ENCODE results near the gene UBE2QL1.

Gene UBE2QL1

GRCh38 chr5:6525910-6526309, 77.3 kb downstream of the UBE2QL1 start:
- H3K27me3 Mint-ChIP-seq, result peaks cover 4% of the 10 kb centered on the region
- no peaks in the 10 kb centered on the region for H3K36me3 Mint-ChIP-seq (ENCODE audit: low read depth)

GRCh38 chr5:6527749-6528455, 79.2 kb downstream of the UBE2QL1 start:
- Mint-ChIP-seq H3K4me3 (no peak overlapping the region), H3K4me1 (no peaks in the 10 kb centered on the region), H3K27ac (no peak overlapping the region), H3K27me3 (peaks cover 11% of the 10 kb centered on the region), H3K36me3 (ENCODE audit: low read depth) (no peaks in the 10 kb centered on the region), H3K9me3 (no peaks in the 10 kb centered on the region)
- no peak for DNase-seq
- ATAC-seq, result no peak

More at GRCh38 chr5:6525910-6526309, 77.3 kb downstream of the UBE2QL1 start:
- Mint-ChIP-seq H3K4me1 (no peaks in the 10 kb centered on the region), H3K9me3 (no peaks in the 10 kb centered on the region), H3K4me3 (no peak overlapping the region), H3K27ac (no peak overlapping the region)
- DNase-seq (no peak), ATAC-seq (no peak)

- H3K27me3 Mint-ChIP-seq, result peaks cover 18% of the 10 kb centered on the region
- H3K4me3 Mint-ChIP-seq, result no peak overlapping the region
- no peak overlapping the region for H3K27ac Mint-ChIP-seq
- no peaks in the 10 kb centered on the region for H3K36me3 Mint-ChIP-seq (ENCODE audit: low read depth)
- no peaks in the 10 kb centered on the region for H3K9me3 Mint-ChIP-seq
- ATAC-seq (no peak), DNase-seq (no peak)
- H3K4me1 Mint-ChIP-seq, result no peaks in the 10 kb centered on the region
Measured at GRCh38 chr5:6535594-6535993, 86.9 kb downstream of the UBE2QL1 start.

GRCh38 chr5:6539060-6539459, 90.4 kb downstream of the UBE2QL1 start:
- H3K36me3 Mint-ChIP-seq (ENCODE audit: low read depth), result no peaks in the 10 kb centered on the region
- no peak overlapping the region for H3K27ac Mint-ChIP-seq
- DNase-seq (no peak), ATAC-seq (no peak)
- H3K4me3 Mint-ChIP-seq, result no peak overlapping the region
- no peaks in the 10 kb centered on the region for H3K4me1 Mint-ChIP-seq
- peaks cover 12% of the 10 kb centered on the region for H3K27me3 Mint-ChIP-seq
- no peaks in the 10 kb centered on the region for H3K9me3 Mint-ChIP-seq

- ATAC-seq (no peak), DNase-seq (no peak)
- no peaks in the 10 kb centered on the region for H3K36me3 Mint-ChIP-seq (ENCODE audit: low read depth)
- H3K4me3 Mint-ChIP-seq, result no peak overlapping the region
- no peaks in the 10 kb centered on the region for H3K4me1 Mint-ChIP-seq
- H3K9me3 Mint-ChIP-seq, result no peaks in the 10 kb centered on the region
- peaks cover 9% of the 10 kb centered on the region for H3K27me3 Mint-ChIP-seq
- no peak overlapping the region for H3K27ac Mint-ChIP-seq
Measured at GRCh38 chr5:6540111-6540827, 91.6 kb downstream of the UBE2QL1 start.

DNA sequence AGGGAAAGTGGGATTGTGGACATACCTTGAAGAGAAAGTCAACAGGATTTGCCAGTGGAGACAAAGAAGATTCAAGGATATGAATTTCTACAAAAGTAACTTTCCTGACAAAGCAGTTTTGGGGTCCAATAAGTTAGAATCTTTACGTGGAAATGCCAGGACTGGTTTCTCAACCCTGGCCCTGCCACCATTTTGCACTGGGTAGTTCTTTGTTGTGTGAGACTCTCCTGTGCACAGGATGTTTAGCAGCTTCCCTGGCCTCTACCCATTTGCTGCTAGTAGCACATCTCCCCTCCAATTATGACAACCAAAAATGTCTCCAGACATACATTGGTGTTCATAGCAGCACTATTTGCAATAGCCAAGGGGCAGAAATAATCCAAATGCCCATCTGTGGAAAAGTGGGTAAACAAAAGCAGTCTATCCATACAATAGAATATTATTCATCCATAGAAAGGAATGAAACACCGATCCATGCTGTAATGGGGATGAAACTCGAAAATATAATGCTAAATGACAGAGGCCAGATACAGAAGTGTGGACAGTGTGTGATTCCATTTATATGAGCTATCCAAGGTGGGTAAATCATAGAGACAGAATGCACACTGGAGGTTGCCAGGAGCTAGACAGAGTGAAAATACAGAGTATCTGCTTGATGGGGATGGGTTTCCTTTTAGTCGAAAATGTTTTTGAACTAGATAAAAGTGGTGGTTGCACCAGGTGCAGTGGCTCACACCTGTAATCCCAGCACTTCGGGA, 92.8 kb downstream of the UBE2QL1 start:
- Mint-ChIP-seq H3K36me3 (ENCODE audit: low read depth) (no peaks in the 10 kb centered on the region), H3K9me3 (no peaks in the 10 kb centered on the region), H3K27me3 (peaks cover 6% of the 10 kb centered on the region), H3K4me1 (no peaks in the 10 kb centered on the region), H3K27ac (no peak overlapping the region), H3K4me3 (no peak overlapping the region)
- DNase-seq, result no peak
- no peak for ATAC-seq

DNA sequence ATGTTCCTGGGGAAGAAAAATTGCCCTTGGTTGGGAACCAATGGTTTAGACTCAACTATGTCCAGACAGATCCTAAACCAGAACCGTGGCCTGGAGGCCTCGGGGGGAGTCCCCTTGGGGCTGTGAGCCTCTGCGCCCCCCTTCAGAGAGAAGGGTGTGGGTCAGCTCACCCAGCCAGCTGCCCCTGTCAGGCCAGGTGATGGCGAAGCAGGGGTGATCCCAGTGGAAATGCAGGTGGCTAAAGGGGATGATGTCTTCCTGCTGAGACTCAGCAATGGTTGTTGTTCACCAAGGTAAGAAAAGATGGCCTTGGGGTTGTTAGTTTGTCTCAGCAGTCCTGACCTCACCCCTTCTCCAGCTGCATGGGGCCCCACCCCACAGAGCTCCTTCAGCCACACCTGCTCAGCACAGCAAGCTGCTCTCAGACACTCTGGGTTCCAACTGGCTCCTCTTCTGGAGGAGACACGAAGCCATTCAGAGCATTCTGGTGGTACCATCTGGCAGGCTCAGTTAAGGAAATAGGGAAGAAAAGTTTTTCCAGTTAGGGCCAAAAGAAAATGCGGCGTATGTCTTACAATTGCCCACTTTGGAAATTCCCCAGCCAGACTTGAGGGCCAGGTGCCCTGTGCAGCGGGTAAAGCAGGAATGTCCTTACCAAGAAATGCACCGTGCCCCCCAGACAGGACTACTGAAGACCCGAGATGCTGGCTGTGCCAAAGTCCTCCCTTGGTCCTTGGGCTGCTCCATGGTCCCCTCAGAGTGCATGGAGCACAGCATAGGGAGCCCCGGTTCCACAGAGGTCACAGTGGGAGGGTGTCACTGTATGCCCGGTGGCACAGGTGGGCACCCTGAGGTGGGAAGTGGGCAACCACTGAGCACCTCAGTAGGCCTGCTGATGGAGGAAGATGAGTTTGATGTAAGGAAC, 94.0 kb downstream of the UBE2QL1 start:
- H3K4me3 Mint-ChIP-seq, result no peak overlapping the region

DNA sequence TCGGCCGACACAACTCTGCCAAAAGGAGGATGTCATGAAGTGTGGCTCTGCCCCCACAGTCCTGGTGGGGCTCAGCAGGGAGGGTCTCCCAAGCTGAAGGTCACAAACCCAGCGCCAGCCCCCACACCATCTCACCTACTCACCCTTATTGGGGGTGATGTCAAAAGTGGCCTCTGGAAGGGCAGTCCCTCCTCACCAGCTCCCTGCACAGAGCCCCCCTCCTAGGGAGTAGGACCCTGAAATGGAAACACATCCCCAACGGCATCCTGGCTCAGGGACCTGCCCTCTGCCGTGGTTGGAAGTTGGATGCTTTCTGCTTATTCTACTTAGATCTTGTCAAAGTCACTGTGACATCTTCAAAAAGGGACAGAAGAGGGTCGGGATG, 94.7 kb downstream of the UBE2QL1 start:
- ATAC-seq (no peak), DNase-seq (no peak)
- Mint-ChIP-seq H3K27me3 (peaks cover 6% of the 10 kb centered on the region), H3K27ac (no peak overlapping the region), H3K4me3 (no peak overlapping the region), H3K36me3 (ENCODE audit: low read depth) (no peaks in the 10 kb centered on the region), H3K9me3 (peaks cover 5% of the 10 kb centered on the region), H3K4me1 (no peaks in the 10 kb centered on the region)

More for the DNA sequence above, 94.0 kb downstream of the UBE2QL1 start:
- DNase-seq, result no peak
- peaks cover 6% of the 10 kb centered on the region for H3K27me3 Mint-ChIP-seq
- H3K36me3 Mint-ChIP-seq (ENCODE audit: low read depth), result no peaks in the 10 kb centered on the region
- no peaks in the 10 kb centered on the region for H3K9me3 Mint-ChIP-seq
- no peak overlapping the region for H3K27ac Mint-ChIP-seq
- ATAC-seq, result no peak
- H3K4me1 Mint-ChIP-seq, result no peaks in the 10 kb centered on the region

- no peak overlapping the region for H3K4me3 Mint-ChIP-seq
- no peak for ATAC-seq
- DNase-seq, result no peak
- H3K36me3 Mint-ChIP-seq (ENCODE audit: low read depth), result no peaks in the 10 kb centered on the region
- H3K4me1 Mint-ChIP-seq, result no peaks in the 10 kb centered on the region
- peaks cover 4% of the 10 kb centered on the region for H3K27me3 Mint-ChIP-seq
- no peak overlapping the region for H3K27ac Mint-ChIP-seq
- peaks cover 5% of the 10 kb centered on the region for H3K9me3 Mint-ChIP-seq
Measured at GRCh38 chr5:6543830-6544560, 95.3 kb downstream of the UBE2QL1 start.
